Endothelial cell of umbilical vein (primary cell): ENCODE data around the gene TBX20.
"Not testable (repeated sequence)": the region's sequence is repeated elsewhere in the genome, so short reads cannot be mapped to it uniquely, and the experiment has no call there.

Source experiments
- EZH2 ChIP-seq: IDR thresholded peaks from 2 replicates; pipeline ENCODE4 v1.6.1; 2012; ENCODE audit warnings: borderline replicate concordance, low read depth, mild to moderate bottlenecking, moderate library complexity, low read length, inconsistent platforms; ENCODE audit not compliant: severe bottlenecking
- POLR2A ChIP-seq: IDR thresholded peaks from 2 replicates; pipeline ENCODE4 v1.6.1; 2012; ENCODE audit warnings: low read depth, mild to moderate bottlenecking, control low read depth, low read length
- POLR2AphosphoS5 ChIP-seq: IDR thresholded peaks from 2 replicates; pipeline ENCODE4 v1.6.1; 2012; ENCODE audit warnings: low read depth, mild to moderate bottlenecking, control low read depth, low read length, moderate library complexity; ENCODE audit not compliant: insufficient read depth
- TF ChIP-seq, protein P1 (sequence below), 2 donors: IDR thresholded peaks; 1 replicate in 1 of 2; 2 replicates in 1 of 2; pipeline ENCODE4 v1.5.1; 2011; ENCODE audit warnings: low read length in 2 of 2, mild to moderate bottlenecking in 2 of 2, moderate library complexity in 2 of 2, control low read depth in 1 of 2, inconsistent platforms in 1 of 2, low read depth in 1 of 2; ENCODE audit not compliant: insufficient read depth in 1 of 2; ENCODE audit errors: extremely low read depth in 1 of 2

DNA sequence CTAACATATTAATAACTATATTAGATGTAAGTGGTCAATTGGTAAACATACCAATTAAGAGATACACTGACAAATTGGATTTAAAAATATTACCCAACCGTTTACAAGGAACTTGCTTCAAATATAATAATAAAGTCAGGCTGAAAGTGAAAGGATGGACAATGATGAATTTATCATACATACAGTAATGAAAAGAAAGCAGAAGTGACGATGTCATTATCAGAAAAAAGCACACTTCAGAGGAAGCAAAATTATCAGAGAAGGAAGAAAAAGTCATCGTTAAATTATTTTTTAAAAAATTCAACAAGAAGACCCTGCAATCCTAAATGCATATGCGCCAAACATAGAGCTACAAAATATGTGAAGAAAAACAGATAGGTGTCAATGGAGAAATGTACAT, 81.8 kb downstream of the TBX20 start:
- TF ChIP-seq POLR2A, EZH2, POLR2AphosphoS5: not testable (repeated sequence)
- TF ChIP-seq, protein P1, sequence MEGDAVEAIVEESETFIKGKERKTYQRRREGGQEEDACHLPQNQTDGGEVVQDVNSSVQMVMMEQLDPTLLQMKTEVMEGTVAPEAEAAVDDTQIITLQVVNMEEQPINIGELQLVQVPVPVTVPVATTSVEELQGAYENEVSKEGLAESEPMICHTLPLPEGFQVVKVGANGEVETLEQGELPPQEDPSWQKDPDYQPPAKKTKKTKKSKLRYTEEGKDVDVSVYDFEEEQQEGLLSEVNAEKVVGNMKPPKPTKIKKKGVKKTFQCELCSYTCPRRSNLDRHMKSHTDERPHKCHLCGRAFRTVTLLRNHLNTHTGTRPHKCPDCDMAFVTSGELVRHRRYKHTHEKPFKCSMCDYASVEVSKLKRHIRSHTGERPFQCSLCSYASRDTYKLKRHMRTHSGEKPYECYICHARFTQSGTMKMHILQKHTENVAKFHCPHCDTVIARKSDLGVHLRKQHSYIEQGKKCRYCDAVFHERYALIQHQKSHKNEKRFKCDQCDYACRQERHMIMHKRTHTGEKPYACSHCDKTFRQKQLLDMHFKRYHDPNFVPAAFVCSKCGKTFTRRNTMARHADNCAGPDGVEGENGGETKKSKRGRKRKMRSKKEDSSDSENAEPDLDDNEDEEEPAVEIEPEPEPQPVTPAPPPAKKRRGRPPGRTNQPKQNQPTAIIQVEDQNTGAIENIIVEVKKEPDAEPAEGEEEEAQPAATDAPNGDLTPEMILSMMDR (IDR thresholded peaks at IDR 0.05; ENCODE audit: extremely low read depth in 1 of 2, insufficient read depth in 1 of 2, low read depth in 1 of 2, low read length in 2 of 2), result not testable (repeated sequence)
